Measurements from ENCODE around the gene CACNA2D3.
"Not testable (repeated sequence)": the region's sequence is repeated elsewhere in the genome, so short reads cannot be mapped to it uniquely, and the experiment has no call there.

The CACNA2D3 gene

GRCh38 chr3:54596087-54596486, 473.7 kb downstream of the CACNA2D3 start:
- no peak for DNase-seq

- no peak for DNase-seq
Measured at GRCh38 chr3:54599716-54600115, 477.4 kb downstream of the CACNA2D3 start.

- no peak for DNase-seq
Measured at GRCh38 chr3:54600441-54601204, 478.3 kb downstream of the CACNA2D3 start.

- DNase-seq: no peak
Measured at GRCh38 chr3:54604495-54604894, 482.1 kb downstream of the CACNA2D3 start.

- DNase-seq: no peak
Measured at GRCh38 chr3:54608041-54608440, 485.7 kb downstream of the CACNA2D3 start.

- DNase-seq: no peak
Measured at GRCh38 chr3:54619053-54619452, 496.7 kb downstream of the CACNA2D3 start.

GRCh38 chr3:54619531-54619930, 497.2 kb downstream of the CACNA2D3 start:
- DNase-seq: no peak

GRCh38 chr3:54621184-54621583, 498.8 kb downstream of the CACNA2D3 start:
- DNase-seq: no peak

GRCh38 chr3:54622678-54623077, 500.3 kb downstream of the CACNA2D3 start:
- DNase-seq: no peak

GRCh38 chr3:54625805-54626787, 503.7 kb downstream of the CACNA2D3 start:
- no peak for DNase-seq

- DNase-seq: no peak
Measured at GRCh38 chr3:54628888-54629441, 506.6 kb downstream of the CACNA2D3 start.

- no peak for DNase-seq
Measured at GRCh38 chr3:54630101-54630623, 507.8 kb downstream of the CACNA2D3 start.

- not testable (repeated sequence) for DNase-seq
Measured at GRCh38 chr3:54631001-54631400, 508.6 kb downstream of the CACNA2D3 start.

- no peak for DNase-seq
Measured at GRCh38 chr3:54631516-54632325, 509.4 kb downstream of the CACNA2D3 start.

GRCh38 chr3:54632326-54632665, 509.9 kb downstream of the CACNA2D3 start:
- no peak for DNase-seq

GRCh38 chr3:54632834-54633233, 510.5 kb downstream of the CACNA2D3 start:
- DNase-seq: no peak

- DNase-seq: no peak
Measured at GRCh38 chr3:54633444-54634121, 511.2 kb downstream of the CACNA2D3 start.

GRCh38 chr3:54634122-54634469, 511.7 kb downstream of the CACNA2D3 start:
- DNase-seq: no peak

GRCh38 chr3:54639790-54640372, 517.5 kb downstream of the CACNA2D3 start:
- not testable (repeated sequence) for DNase-seq

GRCh38 chr3:54641226-54642014, 519.1 kb downstream of the CACNA2D3 start:
- no peak for DNase-seq

- no peak for DNase-seq
Measured at GRCh38 chr3:54642147-54642546, 519.8 kb downstream of the CACNA2D3 start.

Measured in SIG-M5 (cell line).